Effector memory CD4-positive, alpha-beta T cell (primary cell): ENCODE data around the gene PHGDH.

ENCODE experiments used
- DNase-seq, 3 donors: peaks; one replicate each; pipeline ENCODE4 v3.0.0-alpha.2; 2020
- H3K27ac ChIP-seq: 2 replicates; pipeline ENCODE4 v1.7.0; 2013; ENCODE audit warnings: mild to moderate bottlenecking, low read length, moderate library complexity; ENCODE audit not compliant: insufficient read depth, poor library complexity, severe bottlenecking
- H3K27me3 ChIP-seq: replicated peaks from 2 replicates; pipeline ENCODE4 v1.7.0; 2013; ENCODE audit warnings: mild to moderate bottlenecking, low read length; ENCODE audit not compliant: insufficient read depth, control insufficient read depth, poor library complexity, severe bottlenecking
- H3K36me3 ChIP-seq: 2 replicates; pipeline ENCODE4 v1.7.0; 2013; ENCODE audit warnings: mild to moderate bottlenecking, low read length, moderate library complexity; ENCODE audit not compliant: control insufficient read depth, insufficient read depth
- H3K4me1 ChIP-seq: 2 replicates; pipeline ENCODE4 v1.7.0; 2013; ENCODE audit warnings: low read length, mild to moderate bottlenecking; ENCODE audit not compliant: control insufficient read depth, insufficient read depth, poor library complexity, severe bottlenecking
- H3K4me3 ChIP-seq: 2 replicates; pipeline ENCODE4 v1.7.0; 2013; ENCODE audit warnings: low read length, low read depth, mild to moderate bottlenecking; ENCODE audit not compliant: insufficient read depth, poor library complexity, severe bottlenecking
- H3K9me3 ChIP-seq: 2 replicates; pipeline ENCODE4 v1.7.0; 2013; ENCODE audit warnings: mild to moderate bottlenecking, low read length, moderate library complexity; ENCODE audit not compliant: control insufficient read depth

The PHGDH gene

GRCh38 chr1:119676571-119677206 is 35.0 kb upstream of the PHGDH start:
- peaks cover 2% of the 10 kb centered on the region for H3K27me3 ChIP-seq
- no peak for DNase-seq
- H3K27ac ChIP-seq = no peak overlapping the region
- H3K9me3 ChIP-seq = no peaks in the 10 kb centered on the region
- H3K4me1 ChIP-seq = no peaks in the 10 kb centered on the region
- no peak overlapping the region for H3K4me3 ChIP-seq
- H3K36me3 ChIP-seq = no peaks in the 10 kb centered on the region

GRCh38 chr1:119679223-119679622 is 32.5 kb upstream of the PHGDH start:
- H3K36me3 ChIP-seq = no peaks in the 10 kb centered on the region
- no peaks in the 10 kb centered on the region for H3K4me1 ChIP-seq
- no peaks in the 10 kb centered on the region for H3K9me3 ChIP-seq
- peaks cover 2% of the 10 kb centered on the region for H3K27me3 ChIP-seq
- DNase-seq = no peak
- no peak overlapping the region for H3K4me3 ChIP-seq
- H3K27ac ChIP-seq = no peak overlapping the region

- no peak overlapping the region for H3K4me3 ChIP-seq
- H3K27me3 ChIP-seq = no peaks in the 10 kb centered on the region
- H3K36me3 ChIP-seq = no peaks in the 10 kb centered on the region
- H3K27ac ChIP-seq = no peak overlapping the region
- no peak for DNase-seq
- no peaks in the 10 kb centered on the region for H3K4me1 ChIP-seq
- no peaks in the 10 kb centered on the region for H3K9me3 ChIP-seq
Observed at GRCh38 chr1:119680193-119680592, 31.5 kb upstream of the PHGDH start.

GRCh38 chr1:119680723-119681122 is 31.0 kb upstream of the PHGDH start:
- Histone ChIP-seq H3K27ac (no peak overlapping the region), H3K36me3 (no peaks in the 10 kb centered on the region), H3K4me1 (no peaks in the 10 kb centered on the region), H3K9me3 (no peaks in the 10 kb centered on the region), H3K4me3 (no peak overlapping the region), H3K27me3 (no peaks in the 10 kb centered on the region)
- DNase-seq = no peak

GRCh38 chr1:119681560-119681959 is 30.2 kb upstream of the PHGDH start:
- no peak for DNase-seq
- no peaks in the 10 kb centered on the region for H3K4me1 ChIP-seq

GRCh38 chr1:119682141-119682540 is 29.6 kb upstream of the PHGDH start:
- DNase-seq = no peak
- Histone ChIP-seq H3K9me3 (no peaks in the 10 kb centered on the region), H3K4me1 (no peaks in the 10 kb centered on the region), H3K36me3 (no peaks in the 10 kb centered on the region), H3K27me3 (no peaks in the 10 kb centered on the region), H3K27ac (no peak overlapping the region), H3K4me3 (no peak overlapping the region)

More at GRCh38 chr1:119681560-119681959, 30.2 kb upstream of the PHGDH start:
- Histone ChIP-seq H3K36me3 (no peaks in the 10 kb centered on the region), H3K27ac (no peak overlapping the region), H3K27me3 (no peaks in the 10 kb centered on the region), H3K9me3 (no peaks in the 10 kb centered on the region), H3K4me3 (no peak overlapping the region)

GRCh38 chr1:119683893-119684292 is 27.8 kb upstream of the PHGDH start:
- no peaks in the 10 kb centered on the region for H3K9me3 ChIP-seq
- H3K4me1 ChIP-seq = no peaks in the 10 kb centered on the region
- H3K4me3 ChIP-seq = no peak overlapping the region
- DNase-seq = no peak
- H3K27me3 ChIP-seq = no peaks in the 10 kb centered on the region
- no peaks in the 10 kb centered on the region for H3K36me3 ChIP-seq
- H3K27ac ChIP-seq = no peak overlapping the region

GRCh38 chr1:119686661-119687060 is 25.1 kb upstream of the PHGDH start:
- H3K4me3 ChIP-seq = no peak overlapping the region
- H3K9me3 ChIP-seq = no peaks in the 10 kb centered on the region
- no peaks in the 10 kb centered on the region for H3K27me3 ChIP-seq
- no peaks in the 10 kb centered on the region for H3K4me1 ChIP-seq
- no peak overlapping the region for H3K27ac ChIP-seq
- no peaks in the 10 kb centered on the region for H3K36me3 ChIP-seq
- DNase-seq = no peak

GRCh38 chr1:119687434-119688079 is 24.2 kb upstream of the PHGDH start:
- H3K4me1 ChIP-seq = no peaks in the 10 kb centered on the region
- no peaks in the 10 kb centered on the region for H3K27me3 ChIP-seq
- H3K4me3 ChIP-seq = no peak overlapping the region
- H3K9me3 ChIP-seq = no peaks in the 10 kb centered on the region
- no peak overlapping the region for H3K27ac ChIP-seq
- no peaks in the 10 kb centered on the region for H3K36me3 ChIP-seq
- no peak for DNase-seq

- Histone ChIP-seq H3K9me3 (no peaks in the 10 kb centered on the region), H3K27me3 (no peaks in the 10 kb centered on the region), H3K4me1 (no peaks in the 10 kb centered on the region), H3K27ac (no peak overlapping the region), H3K4me3 (no peak overlapping the region), H3K36me3 (no peaks in the 10 kb centered on the region)
- no peak for DNase-seq
Observed at GRCh38 chr1:119688810-119689209, 22.9 kb upstream of the PHGDH start.
